Measurements from ENCODE around the gene RBPJL. TPM values are rescaled to one million over a fixed set of nuclear protein-coding genes. Genes with fewer than 3 reads are reported as not detected.

The RBPJL gene
- total and polyA plus RNA-seq, 2 of the 8 experiments (the other 6 are each of a cell fraction or from before 2014, with no cell fraction given) = 0.67 to 1.3 TPM

DNA sequence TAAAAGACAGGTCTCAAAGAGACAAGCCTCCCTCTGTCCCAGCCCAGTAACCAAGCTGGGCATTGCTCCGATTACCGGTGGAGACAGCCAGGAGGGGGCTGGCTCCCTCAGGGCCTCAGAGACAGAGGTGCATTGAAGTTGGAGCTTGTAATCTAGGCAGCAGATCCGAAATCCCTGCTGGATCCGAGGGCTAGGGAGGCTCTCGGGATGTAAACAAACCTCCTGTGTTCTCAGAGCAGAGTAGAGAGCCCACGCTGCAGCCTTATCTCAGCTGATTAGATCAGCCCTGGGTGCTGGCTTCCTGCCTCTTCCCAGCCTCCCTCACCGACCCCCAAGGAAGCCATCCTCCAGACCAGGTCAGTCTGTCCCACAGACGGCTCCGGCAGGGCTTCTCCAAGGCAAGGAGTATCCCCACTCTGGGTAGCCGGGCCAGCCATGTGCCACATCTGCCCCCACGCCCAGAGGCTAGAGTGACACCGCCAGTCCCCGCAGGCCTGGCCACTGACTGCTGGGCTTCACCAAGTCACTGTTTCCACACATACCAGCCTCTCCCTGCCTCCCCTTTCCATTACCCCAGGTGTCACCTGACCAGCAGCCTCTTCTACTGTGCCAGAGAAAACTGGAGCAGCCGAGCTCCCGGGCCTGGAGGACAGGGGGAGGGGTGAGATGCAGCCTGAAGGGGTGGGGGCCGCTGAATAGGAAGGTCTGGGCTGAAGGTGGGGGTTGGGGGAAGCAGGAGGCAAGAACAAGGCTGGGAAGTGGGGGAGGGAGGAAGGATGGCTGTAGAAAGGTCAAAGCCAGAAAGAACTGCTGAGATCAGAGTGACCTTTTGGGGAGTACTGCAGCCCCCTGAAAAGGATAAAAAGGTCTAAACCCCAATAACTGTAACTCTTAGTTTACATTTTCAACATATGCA is 35.6 kb downstream of the RBPJL start (continued):
- TF ChIP-seq, protein P1, sequence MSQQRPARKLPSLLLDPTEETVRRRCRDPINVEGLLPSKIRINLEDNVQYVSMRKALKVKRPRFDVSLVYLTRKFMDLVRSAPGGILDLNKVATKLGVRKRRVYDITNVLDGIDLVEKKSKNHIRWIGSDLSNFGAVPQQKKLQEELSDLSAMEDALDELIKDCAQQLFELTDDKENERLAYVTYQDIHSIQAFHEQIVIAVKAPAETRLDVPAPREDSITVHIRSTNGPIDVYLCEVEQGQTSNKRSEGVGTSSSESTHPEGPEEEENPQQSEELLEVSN (IDR thresholded peaks at IDR 0.05) = no peak
- TF ChIP-seq KDM1A (IDR thresholded peaks at IDR 0.05; ENCODE audit: borderline replicate concordance, low read length) = no peak
- TF ChIP-seq SUZ12 (IDR thresholded peaks at IDR 0.05; ENCODE audit: low read length) = no peak
- TF ChIP-seq SIRT6 (IDR thresholded peaks at IDR 0.05; ENCODE audit: low read length) = no peak
- no peak for TF ChIP-seq EZH2 (IDR thresholded peaks at IDR 0.05; ENCODE audit: low read depth, low read length, severe bottlenecking)
- TF ChIP-seq SIN3A (conservative IDR thresholded peaks at IDR 0.05 in 1 of 2, IDR thresholded peaks at IDR 0.05 in 1 of 2; ENCODE audit: low read depth in 1 of 2, low read length in 2 of 2) = 0 out of 4 replicates have a peak, but pooled peaks of 1 of the 2 experiments have one; percentile 31
- no peak for TF ChIP-seq RBBP5 (IDR thresholded peaks at IDR 0.05; ENCODE audit: borderline replicate concordance, low read depth, low read length)
- TF ChIP-seq NANOG (IDR thresholded peaks at IDR 0.05; ENCODE audit: insufficient read depth, low read depth, low read length, poor library complexity, severe bottlenecking) = no peak
- no peak for TF ChIP-seq PHF8 (conservative IDR thresholded peaks at IDR 0.05; ENCODE audit: low read depth, low read length)
- no peak for TF ChIP-seq RFX5 (IDR thresholded peaks at IDR 0.05; ENCODE audit: borderline replicate concordance, low read depth, low read length)
- no peak for TF ChIP-seq JUN (IDR thresholded peaks at IDR 0.05; ENCODE audit: low read depth, low read length)
- TF ChIP-seq GTF2F1 (IDR thresholded peaks at IDR 0.05; ENCODE audit: borderline replicate concordance, low read depth, low read length) = no peak
- TF ChIP-seq KDM5A (IDR thresholded peaks at IDR 0.05; ENCODE audit: low read length) = no peak
- TF ChIP-seq ASH2L (IDR thresholded peaks at IDR 0.05; ENCODE audit: low read length) = peak; percentile 41
- no peak; the same call in 1 of the 2 replicates for TF ChIP-seq JUND (IDR thresholded peaks at IDR 0.05; ENCODE audit: low read length)
- TF ChIP-seq YY1 (IDR thresholded peaks at IDR 0.05; ENCODE audit: low read depth, low read length) = no peak
- no peak for TF ChIP-seq CBX8 (IDR thresholded peaks at IDR 0.05; ENCODE audit: borderline replicate concordance, low read depth, low read length)
- peak; percentile 62; the same call in 1 of the 2 replicates for TF ChIP-seq TEAD4 (IDR thresholded peaks at IDR 0.05; ENCODE audit: low read depth, low read length)
- 0 out of 4 replicates have a peak, but pooled peaks have one; percentile 17 to 26 for TF ChIP-seq HDAC2 (IDR thresholded peaks at IDR 0.05; ENCODE audit: borderline replicate concordance in 1 of 2, low read depth in 2 of 2, low read length in 2 of 2)
- peak; percentile 42 for TF ChIP-seq TAF7 (optimal IDR thresholded peaks at IDR 0.05; ENCODE audit: borderline replicate concordance, low read depth, low read length)
- TF ChIP-seq NRF1 (IDR thresholded peaks at IDR 0.05; ENCODE audit: low read depth, low read length) = no peak
- no peak for TF ChIP-seq BACH1 (IDR thresholded peaks at IDR 0.05; ENCODE audit: low read length)
- TF ChIP-seq POLR2AphosphoS5 (IDR thresholded peaks at IDR 0.05; ENCODE audit: low read depth, low read length) = peak; percentile 48
